ENCODE data around the gene CYP1A1.
A peak's percentile ranks its signal among the peaks of the same experiment; 100 is the strongest.
"Not testable (repeated sequence)": the region's sequence is repeated elsewhere in the genome, so short reads cannot be mapped to it uniquely, and the experiment has no call there.

Gene CYP1A1

GRCh38 chr15:74735305-74735704 lies 10.0 kb upstream of the CYP1A1 start:
- DNase-seq, result no peak

GRCh38 chr15:74733269-74733668 lies 7.9 kb upstream of the CYP1A1 start:
- DNase-seq, result no peak

GRCh38 chr15:74732846-74733245 lies 7.5 kb upstream of the CYP1A1 start:
- DNase-seq, result no peak

GRCh38 chr15:74730619-74731316 lies 5.4 kb upstream of the CYP1A1 start:
- DNase-seq, result no peak

- not testable (repeated sequence) for DNase-seq
Measured at GRCh38 chr15:74729372-74729771, 4.0 kb upstream of the CYP1A1 start.

GRCh38 chr15:74728699-74729098 lies 3.4 kb upstream of the CYP1A1 start:
- not testable (repeated sequence) for DNase-seq

- no peak for DNase-seq
Measured at GRCh38 chr15:74727727-74728126, 2.4 kb upstream of the CYP1A1 start.

- no peak for DNase-seq
Measured at GRCh38 chr15:74726774-74727164, 1.4 kb upstream of the CYP1A1 start.

- DNase-seq, result peak; percentile 73
Measured at GRCh38 chr15:74725845-74726773, 781 bp upstream of the CYP1A1 start.

- no peak for DNase-seq
Measured at GRCh38 chr15:74724570-74725224, 631 bp downstream of the CYP1A1 start.

GRCh38 chr15:74723754-74724334 lies 1.5 kb downstream of the CYP1A1 start:
- no peak for DNase-seq

GRCh38 chr15:74723187-74723586 lies 2.1 kb downstream of the CYP1A1 start:
- DNase-seq, result no peak

- no peak for DNase-seq
Measured at GRCh38 chr15:74722591-74722990, 2.7 kb downstream of the CYP1A1 start.

GRCh38 chr15:74716651-74717050 lies 8.7 kb downstream of the CYP1A1 start:
- DNase-seq, result no peak

GRCh38 chr15:74712311-74712710 lies 13.0 kb downstream of the CYP1A1 start:
- no peak for DNase-seq

- no peak for DNase-seq
Measured at GRCh38 chr15:74710319-74711094, 14.8 kb downstream of the CYP1A1 start.

GRCh38 chr15:74709892-74710291 lies 15.4 kb downstream of the CYP1A1 start:
- DNase-seq, result no peak

GRCh38 chr15:74709011-74709410 lies 16.3 kb downstream of the CYP1A1 start:
- DNase-seq, result no peak

- no peak for DNase-seq
Measured at GRCh38 chr15:74696808-74697207, 28.5 kb downstream of the CYP1A1 start.

- DNase-seq, result no peak
Measured at GRCh38 chr15:74696398-74696729, 29.0 kb downstream of the CYP1A1 start.

GRCh38 chr15:74695597-74696397 lies 29.5 kb downstream of the CYP1A1 start, which contains the start of gene EDC3:
Gene EDC3 (minus strand): TSS chr15:74696024. CDS start chr15:74675124, 20,900 bp downstream.
- DNase-seq, result peak; percentile 94

GRCh38 chr15:74692327-74692726 lies 33.0 kb downstream of the CYP1A1 start:
- DNase-seq, result no peak
